Stimulated activated CD8-positive, alpha-beta memory T cell treated with anti-CD3 and anti-CD28 coated beads, Interleukin-12 subunit alpha, Interleukin-12 subunit beta, amount 100 ng/mL, for 4 hours (primary cell): ENCODE measurements around the gene PRELID1.
"Not testable (repeated sequence)": the region's sequence is repeated elsewhere in the genome, so short reads cannot be mapped to it uniquely, and the experiment has no call there.

Experiments
- DNase-seq: peaks from one replicate; pipeline ENCODE4 v3.0.0-alpha.2; 2020; ENCODE audit warnings: low read depth

PRELID1 gene

DNA sequence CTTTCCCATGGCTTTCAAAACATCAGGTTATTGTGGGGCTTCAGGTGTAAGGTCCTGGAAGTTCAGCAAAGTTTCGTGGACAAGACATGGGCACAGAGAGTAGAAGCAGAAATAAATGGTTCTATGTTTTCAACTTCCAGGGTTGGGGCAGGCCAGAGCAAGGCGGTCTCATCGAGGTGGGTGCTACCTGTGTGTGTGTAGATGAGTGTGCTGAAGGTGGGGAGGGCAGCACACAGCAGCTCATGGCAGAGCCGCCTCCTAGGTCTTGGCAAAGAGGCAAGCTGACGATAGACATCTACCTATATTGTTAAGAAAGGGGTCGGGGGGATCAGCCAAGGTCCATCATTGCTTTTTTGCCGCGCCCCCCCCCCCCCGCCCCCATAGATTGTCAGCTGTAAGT lies 3.9 kb upstream of the PRELID1 start:
- DNase-seq: no peak

DNA sequence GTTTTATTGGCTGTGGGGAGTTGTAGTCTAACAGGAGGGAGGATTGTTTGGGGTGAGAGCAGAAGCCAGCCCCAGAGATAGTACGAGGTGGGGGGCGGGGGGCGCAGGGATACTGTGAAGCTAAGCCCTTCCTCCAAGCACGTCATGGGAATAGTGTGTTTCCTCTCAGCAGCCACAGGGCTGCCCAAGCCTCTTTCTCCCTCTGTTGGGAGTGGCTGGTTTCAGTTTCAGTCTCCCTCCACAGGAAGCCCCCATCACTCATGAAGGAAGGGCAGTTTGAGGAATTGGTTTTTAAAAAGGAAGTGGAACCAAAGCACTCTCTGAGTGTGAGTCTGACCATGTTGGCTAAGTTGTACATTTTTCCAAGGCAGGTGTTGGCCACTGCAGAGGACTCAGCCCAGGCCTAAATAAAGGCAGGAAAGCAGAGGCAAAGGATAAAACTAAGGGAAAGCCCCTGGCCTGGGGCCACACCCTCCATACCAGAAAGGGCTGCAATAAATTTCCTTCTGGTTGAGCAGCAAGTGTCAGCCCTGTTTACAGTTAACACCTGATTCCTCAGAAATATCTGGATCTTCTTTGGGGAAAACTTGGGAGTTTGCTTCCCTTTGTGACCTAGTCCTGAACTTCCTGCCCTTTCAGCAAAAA lies 3.2 kb upstream of the PRELID1 start:
- peak; percentile 47 for DNase-seq

DNA sequence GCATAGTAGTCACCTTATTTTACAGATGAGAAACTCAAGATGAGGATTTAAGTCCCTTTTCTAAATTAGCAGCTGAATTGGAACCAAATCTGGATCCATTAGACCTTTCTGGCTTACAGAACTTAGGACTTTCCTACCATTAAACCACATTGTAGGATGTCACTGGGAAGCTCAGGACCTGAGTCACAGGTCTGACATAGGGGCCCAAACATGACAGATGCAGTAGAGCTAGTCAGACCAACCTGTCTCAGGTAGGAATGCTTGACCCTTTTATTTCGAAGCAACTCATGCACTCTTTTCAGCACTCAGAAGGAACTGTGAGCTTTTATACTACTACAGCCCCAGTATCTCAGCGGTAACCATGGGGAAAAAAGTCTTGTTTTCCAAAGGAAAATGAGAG lies 2.6 kb upstream of the PRELID1 start:
- no peak for DNase-seq

DNA sequence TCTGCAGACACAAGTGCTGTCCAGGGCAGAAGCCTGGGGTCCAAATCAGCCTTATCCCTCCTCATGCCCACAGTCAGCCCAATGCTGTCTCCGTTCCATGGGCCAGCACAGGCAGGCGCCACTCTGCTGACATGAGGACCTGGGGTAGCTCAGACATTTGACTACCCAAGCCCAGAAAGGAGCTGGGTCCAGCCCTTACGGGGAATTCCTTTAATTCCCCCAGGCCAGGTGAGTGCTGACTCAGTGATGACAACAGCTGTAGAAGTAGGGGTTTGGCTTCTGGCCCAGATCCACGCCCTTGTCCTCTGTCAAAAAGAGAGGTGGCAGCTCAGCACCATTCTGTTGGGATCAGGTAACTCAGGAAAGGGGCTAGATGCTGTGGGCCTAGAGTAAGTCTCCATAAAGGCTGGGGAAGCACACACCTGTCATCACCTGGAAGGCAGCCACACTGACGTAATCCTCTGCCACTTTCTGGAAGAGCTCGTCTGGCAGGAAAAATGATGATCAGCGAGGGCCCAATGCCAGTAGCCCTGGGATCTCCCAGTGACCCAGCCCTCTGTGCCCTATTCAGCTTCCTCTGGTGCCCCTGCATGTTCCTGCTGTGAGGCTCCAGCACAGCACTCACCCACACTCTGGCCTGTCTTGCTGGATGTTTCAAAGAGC lies 2.0 kb upstream of the PRELID1 start:
- no peak for DNase-seq

DNA sequence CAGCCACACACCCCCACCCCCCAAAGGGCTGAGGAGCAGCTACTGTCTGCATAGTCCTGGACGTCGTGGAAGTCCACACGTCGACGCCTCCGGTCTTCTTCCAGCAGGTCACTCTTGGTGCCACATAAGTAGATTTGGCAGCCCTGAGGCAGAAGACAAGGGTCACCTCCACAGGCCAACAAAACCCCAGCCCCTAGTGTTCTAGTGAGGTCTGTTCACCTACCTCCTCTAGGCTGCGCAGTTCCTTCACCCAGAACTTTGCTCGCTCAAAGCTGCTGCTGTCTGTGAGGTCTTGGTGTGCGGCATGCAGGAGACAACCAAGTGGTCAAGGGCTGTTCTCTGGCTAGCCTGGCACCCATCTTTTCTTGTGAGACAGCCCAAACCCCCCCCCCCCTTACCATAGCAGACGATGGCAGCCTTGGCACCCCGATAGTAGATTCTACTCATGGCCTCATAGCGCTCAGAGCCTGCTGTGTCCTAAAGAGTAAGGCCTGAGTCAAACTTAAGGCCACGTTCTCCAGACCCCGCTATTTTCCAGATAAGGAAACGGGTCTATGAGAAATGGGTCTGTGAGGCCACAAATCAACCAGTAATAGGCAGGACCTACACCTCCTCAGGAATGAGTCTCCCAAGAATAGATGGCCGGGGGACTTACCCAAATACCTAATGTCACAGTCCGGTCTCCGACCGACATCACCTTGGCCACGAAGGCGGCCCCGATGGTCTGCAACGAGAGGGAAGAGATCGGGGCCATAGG lies 1.1 kb upstream of the PRELID1 start:
- no peak for DNase-seq

DNA sequence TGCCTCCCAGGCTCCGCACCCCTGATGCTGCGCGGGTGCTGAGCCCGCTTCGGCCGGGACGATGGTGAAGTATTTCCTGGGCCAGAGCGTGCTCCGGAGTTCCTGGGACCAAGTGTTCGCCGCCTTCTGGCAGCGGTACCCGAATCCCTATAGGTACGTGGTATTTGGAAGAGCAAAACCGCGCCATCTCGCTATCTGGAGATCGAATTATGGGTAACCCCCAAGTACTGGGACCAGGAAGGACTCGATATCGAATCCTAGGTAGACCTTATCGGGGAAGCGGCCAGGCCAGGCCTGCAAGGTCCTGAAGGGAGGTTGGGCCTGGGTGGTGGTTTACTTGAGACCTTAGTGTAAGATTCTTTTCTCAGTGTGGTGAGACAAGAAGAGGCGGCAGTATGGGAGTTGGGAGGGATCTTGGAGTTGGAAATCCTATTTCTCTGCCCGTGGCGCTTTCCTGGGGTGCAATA lies 359 bp downstream of the PRELID1 start:
- no peak for DNase-seq

DNA sequence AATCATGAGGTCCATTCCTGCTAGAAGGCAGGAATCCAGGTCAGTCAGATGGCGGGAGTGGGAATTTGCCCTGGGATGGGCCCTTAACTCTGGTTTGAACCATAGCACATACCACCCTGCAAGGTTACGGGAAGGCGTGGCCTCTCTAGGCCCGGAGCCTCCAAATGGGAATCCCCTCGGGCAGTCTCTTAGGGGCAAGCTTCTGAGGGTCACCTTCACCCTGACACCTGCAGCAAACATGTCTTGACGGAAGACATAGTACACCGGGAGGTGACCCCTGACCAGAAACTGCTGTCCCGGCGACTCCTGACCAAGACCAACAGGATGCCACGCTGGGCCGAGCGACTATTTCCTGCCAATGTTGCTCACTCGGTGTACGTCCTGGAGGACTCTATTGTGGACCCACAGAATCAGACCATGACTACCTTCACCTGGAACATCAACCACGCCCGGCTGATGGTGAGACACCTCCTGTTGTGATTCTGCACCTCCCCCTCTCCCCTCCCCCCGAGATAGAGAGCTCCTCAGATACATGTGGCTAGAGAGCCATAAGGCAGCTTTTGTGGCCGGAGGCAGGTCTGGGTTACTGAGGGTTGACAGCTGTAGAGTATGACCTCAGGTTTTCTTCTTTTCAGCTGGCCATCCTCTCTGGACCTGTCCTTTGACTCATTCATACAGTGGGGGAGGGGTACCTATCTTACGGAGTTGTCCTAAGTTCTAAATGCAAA lies 957 bp downstream of the PRELID1 start:
- DNase-seq: no peak

DNA sequence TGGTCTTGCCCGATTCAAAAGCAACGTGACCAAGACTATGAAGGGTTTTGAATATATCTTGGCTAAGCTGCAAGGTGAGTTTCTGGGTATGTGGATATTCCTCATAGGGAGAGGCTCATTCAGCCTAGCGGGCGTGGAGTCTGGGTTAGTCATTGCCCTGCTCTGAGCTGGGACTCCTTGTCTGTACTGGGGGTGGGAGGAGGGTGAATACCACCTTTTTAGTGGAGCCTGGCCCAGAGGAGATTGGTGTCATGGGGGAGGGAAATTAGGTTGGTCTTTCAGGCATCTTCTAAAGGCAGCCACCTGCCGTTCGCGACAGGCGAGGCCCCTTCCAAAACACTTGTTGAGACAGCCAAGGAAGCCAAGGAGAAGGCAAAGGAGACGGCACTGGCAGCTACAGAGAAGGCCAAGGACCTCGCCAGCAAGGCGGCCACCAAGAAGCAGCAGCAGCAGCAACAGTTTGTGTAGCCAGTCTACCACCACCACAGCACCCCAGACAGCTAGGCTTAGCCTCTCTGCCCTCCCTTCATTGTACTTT lies 2.6 kb downstream of the PRELID1 start:
- not testable (repeated sequence) for DNase-seq

DNA sequence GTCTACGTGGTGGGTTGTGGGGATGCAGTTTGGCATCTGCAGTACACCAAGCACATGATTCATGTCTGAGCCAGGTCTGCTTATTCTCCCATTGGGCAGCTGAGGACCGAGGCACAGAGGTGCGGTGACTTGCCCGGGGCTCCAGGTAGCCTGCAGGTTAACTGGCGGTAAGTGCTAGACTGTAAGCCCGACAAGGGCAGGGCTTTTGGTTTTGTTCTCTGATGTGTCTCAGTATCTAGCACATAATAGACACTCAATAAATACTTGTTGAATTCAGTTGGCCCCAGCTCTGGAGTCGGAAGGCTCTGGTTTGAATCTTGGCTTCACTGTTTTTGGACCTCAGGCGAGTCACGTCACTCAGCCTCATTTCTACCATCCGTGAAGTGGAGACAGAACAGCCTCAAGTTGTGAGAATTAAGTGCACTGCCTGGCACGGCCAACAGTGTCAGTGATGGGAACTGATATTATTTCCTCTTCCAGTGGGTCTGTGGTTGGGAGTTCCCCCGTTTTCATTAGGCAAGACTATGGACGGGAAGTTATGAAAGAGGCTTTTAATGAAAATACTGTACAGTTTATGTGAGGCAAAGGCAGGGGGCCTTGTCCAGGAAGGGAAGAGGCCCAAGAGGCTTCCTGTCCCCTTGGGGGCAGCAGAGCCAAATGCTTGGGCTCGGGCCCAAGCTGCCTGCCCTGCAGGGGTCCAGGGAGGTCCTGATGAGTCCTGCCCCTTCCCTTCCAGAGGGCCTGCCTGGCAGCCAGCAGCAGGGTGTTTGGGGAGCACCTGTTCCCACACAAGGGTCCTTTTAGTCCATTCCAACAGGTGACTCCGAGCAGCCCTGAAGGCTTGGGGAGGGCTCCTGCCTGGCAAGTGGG lies 3.3 kb downstream of the PRELID1 start:
- no peak for DNase-seq

DNA sequence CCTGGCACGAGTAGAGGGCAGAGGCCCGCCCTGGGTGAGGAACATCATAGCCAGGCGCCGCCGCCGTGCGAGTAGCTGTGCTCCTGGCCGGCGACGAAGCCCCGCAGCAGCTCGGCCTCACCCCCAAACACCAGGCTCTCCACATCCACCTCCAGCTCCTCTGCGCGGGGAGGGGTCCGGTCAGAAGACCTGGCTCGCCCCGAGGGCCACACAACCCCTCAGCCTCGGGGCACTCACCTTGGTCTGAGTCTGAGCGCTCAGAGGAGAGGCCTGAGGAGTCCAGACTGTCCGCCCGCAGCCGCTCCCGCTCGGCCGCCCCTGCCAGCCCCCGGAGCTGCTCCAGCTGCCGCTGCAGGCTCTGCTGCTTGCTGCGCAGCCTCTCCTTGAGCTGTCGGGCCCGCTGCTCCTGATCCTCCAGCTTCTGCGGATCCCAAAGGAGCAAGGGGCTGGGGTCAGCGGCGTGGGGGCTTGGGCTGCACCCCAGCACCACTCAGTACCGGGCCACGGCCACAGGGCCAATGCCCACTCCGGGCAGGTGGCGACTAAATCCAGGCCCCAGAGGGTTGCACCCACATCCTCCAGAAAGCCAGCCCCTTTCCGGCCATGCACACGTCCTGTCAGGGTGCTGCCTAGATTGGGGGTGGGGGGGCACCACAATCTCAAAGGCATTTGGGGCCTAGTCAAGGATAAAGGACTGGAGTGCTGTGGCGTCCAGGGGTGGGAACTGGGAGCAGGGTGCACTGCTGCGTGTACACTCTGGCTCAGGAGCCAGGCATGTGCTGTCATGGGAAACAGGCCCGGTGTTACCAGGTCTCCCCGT lies 4.2 kb downstream of the PRELID1 start:
- no peak for DNase-seq

DNA sequence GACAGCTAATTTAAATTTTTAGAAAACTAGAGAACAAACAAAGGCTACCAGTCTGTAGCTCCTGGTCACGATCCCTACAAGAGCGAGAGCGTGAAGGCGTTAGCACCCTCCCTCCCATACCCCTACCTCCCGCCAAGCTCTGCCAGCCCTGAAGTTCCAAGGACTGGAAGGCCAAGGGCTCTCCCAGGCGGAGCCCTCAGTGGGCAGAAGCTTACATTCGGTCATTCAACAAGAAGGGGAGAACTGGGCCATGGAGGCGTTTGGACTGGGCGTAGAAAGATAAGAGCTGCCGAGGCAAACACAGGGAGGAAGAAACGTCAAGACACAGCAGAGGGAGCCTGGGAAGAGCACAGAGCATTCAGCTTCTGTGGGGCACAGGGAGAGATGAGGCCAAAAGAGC lies 5.1 kb downstream of the PRELID1 start:
- DNase-seq: no peak

DNA sequence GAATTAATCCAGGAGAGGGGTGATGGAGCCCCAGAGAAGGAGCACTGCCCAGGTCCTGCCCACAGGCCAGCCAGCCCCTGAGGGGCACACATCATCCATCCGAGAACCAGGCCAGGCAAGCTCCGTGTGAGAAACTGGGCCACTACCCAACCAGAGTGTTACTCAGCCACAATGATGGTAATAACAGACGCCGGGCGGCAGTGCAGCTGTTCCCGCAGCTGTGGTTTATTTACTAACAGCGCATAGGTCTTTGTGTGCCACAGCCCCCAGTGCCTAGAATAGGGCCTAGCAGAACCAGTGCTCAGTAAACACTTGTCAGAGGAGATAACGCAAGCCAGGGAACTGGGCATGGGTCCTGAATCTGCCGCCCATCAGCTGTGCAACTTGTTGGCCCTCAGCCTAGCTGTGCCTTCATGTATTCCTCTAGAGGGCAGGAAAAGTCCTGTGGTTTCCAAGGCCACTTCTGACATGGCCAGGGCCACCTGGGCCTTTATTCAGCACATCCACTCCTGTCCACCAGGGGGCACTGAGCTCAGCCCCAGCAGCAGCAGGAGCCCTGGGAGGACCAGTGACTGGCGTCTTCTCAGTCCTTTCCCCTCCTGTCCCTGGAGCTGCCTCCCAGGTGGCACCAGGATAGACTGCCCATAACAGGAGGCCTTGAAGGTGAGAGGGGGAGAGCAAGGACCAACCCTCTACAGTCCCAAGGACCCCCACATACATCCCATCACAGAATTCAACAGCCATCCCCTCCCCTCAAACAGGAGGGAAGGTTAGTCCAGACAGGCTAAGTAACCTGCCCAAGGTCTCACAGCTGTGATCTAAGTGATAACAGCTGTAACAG lies 6.0 kb downstream of the PRELID1 start:
- DNase-seq: no peak

DNA sequence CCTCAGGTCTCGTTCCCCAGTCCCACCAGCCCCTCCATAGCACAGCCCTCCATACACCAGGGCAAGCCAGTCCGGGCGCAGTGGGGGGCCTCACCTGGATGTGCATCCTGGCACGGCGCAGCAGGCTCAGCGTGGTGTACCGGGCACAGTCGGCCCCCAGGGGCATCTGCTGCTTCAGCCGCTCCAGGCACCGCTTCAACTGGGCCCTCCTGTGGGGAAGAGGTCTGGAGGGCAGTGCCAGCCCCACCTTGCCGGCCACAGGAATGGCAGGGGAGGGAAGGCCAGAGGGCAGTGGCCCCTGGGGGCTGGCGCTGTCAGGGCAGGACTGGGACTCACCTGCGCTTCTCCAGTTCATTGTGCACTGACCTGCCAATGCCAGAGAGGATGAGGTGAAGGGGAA lies 6.7 kb downstream of the PRELID1 start:
- DNase-seq: no peak

DNA sequence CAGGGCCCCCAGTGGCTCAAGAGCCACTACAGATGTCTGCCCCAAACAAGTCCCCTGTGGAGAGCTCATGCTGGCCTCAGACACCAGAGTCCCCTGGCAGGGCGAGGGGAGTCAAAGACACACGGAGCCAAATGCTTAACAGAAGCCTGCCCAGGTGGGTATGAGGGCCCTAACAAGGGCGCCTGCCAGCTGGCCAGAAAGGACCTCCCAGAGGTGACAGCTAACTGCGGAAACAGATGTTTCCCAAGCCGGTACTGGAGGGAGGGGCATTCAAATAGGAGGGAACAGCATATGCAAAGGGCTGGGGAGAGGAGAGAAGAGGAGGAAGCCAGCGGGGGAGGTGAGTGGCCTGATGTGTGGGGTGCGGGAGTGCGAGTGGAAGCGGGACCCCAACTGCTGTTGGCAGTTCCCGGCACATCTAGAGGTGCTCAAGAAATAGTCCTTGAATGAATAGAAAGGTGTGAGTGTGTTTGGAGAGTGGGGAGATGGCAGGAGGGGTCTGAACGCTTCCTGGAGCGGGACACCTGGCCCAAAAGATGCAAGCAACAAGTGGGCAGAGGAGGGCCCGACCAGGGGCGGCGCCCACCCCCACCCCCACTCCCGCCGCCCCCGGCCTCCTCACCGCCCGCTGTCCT lies 7.3 kb downstream of the PRELID1 start:
- DNase-seq: no peak

DNA sequence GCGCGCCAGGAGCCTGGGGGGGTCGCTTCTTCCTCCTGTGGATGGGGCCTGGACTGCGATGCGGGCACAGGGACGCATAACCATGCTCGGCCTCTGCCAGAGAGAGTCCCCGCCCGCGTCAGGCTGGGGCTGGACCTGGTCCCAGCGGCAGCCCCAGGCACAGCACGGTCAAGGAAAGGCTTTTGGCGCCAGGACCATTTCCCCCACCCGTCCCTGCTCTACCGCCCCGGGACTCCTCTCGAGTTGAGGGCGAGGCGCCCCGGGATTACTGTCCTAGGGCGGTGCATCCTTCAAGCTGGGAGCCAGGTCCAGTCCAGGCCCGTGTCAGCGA lies 7.8 kb downstream of the PRELID1 start:
- DNase-seq: no peak

DNA sequence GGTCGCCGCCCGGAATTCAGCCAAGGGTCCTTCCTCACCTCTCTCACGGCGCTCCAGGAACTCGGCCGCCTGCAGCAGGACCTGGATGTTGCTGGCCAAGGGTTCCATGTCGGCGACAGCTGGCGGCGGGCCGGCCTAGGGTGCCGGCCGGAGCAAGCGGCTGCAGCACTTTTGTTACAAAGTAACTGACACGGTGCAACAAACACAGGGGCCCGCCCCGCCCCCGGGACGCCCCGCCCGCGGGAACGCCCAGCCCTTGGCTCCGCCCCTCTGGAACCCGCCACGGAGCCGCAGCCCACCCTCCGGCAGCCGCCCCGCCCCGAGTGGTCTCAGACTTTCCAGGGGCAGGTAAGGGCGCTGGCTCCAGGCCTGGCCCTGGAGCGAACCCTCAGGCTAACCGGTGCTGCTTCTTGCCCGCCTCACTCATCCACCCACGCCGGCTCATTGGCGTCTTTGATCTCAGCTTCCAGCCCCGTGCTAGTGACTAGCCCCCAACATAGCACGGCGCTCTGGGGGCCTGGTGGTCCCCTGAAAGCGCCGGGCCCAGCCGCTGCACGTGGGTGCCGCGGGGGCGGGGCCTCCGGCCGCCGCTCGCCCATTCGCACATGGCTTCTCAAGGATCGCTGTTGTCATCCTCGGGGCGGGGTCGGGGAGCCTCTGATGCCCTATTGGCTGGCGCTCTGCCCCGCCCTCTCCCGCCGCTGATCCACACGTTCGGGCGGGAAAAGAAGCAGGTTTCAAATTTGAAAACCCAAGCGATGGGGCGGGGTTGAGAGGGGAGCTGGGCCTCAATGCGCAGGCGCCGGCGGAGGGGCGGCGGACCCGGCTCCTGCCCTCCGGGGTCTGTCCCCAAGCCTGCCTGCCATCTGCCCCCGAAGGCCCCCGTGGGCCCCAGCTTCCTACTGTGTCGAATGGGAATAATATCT lies 8.4 kb downstream of the PRELID1 start, which contains the start of gene MXD3:
Gene MXD3 (minus strand): TSS at position 176 of the 926 bp plus-strand sequence. CDS start 68 bp downstream, at position 108.
- peak; percentile 90 for DNase-seq

DNA sequence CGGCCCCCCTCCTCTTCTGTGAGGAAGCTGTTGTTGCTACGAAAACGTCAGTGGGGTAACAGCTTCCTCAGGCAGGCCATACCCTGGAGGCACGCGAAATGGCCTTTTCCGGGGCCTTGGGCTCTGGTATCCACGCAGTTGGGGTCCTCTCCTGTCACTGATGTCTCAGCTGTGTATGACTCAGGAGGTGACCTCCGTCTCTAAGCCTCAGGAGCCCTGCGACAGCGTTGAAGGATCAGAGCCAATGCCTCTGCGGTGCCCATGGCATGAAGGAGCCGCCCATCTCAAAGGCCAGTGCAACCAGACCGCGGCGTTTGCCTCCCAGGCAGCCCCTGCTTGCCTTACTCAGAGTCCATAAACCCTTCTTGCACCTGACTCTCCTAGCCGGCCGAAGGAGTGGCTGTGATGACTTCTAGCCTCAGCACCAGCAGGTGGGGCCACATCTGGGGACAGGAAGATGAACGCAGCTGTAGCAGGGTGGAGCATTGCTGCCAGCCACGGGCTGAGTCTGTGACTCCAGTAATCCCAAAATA lies 9.1 kb downstream of the PRELID1 start:
- no peak for DNase-seq
